Vagina (tissue), 2 donors: Measurements from ENCODE around the gene ADAMTS15. TPM values are rescaled to one million over a fixed set of nuclear protein-coding genes. Genes with fewer than 3 reads are reported as not detected.
A peak's percentile ranks its signal among the peaks of the same experiment; 100 is the strongest.

ENCODE experiments used
- DNase-seq, 2 donors: peaks; one replicate each; pipeline ENCODE4 v3.0.0-alpha.2; 2017; ENCODE audit errors: extremely low spot score in 2 of 2
- H3K27ac ChIP-seq: fragments of 200-600 bp; sonication (generic); one replicate; pipeline ENCODE4 v1.5.1; 2019
- H3K27me3 ChIP-seq: fragments of 200-600 bp; sonication (generic); one replicate; pipeline ENCODE4 v1.5.1; 2019
- H3K36me3 ChIP-seq, 2 donors: fragments of 200-600 bp; sonication (generic); one replicate each; pipeline ENCODE4 v1.5.1; 2017 to 2019
- H3K4me1 ChIP-seq: fragments of 200-600 bp; sonication (generic); one replicate; pipeline ENCODE4 v1.5.1; 2019
- H3K4me3 ChIP-seq, 2 donors: fragments of 200-600 bp; sonication (generic); 1 replicate in 1 of 2; 2 replicates in 1 of 2; pipeline ENCODE4 v1.5.1; 2016 to 2019
- H3K9me3 ChIP-seq: fragments of 200-600 bp; sonication (generic); one replicate; pipeline ENCODE4 v1.5.1; 2019
- POLR2A ChIP-seq, 2 donors: fragments of 450-650 bp; IDR thresholded peaks; one replicate each; pipeline ENCODE4 v1.6.1; 2017; ENCODE audit warnings: antibody characterized with exemption in 2 of 2, mild to moderate bottlenecking in 2 of 2, moderate library complexity in 2 of 2
- POLR2AphosphoS5 ChIP-seq, 2 donors: sonication (generic); formaldehyde crosslinking; IDR thresholded peaks; one replicate each; pipeline ENCODE4 v1.9.0; 2017; ENCODE audit warnings: antibody characterized with exemption in 2 of 2, mild to moderate bottlenecking in 2 of 2, low read depth in 1 of 2; ENCODE audit not compliant: insufficient read depth in 1 of 2
- intact Hi-C: fragments of 100-400 bp; cut with DNase I; formaldehyde crosslinking; loops from one replicate; pipeline ENCODE4 v1.15.1; 2023
- total RNA-seq: library from RNA; depleted of rRNA; stranded (reverse); fragments of >200 nt; gene quantifications from one replicate; pipeline ENCODE4 v1.2.3, GENCODE V29; 2016
- TF ChIP-seq, protein P1 (sequence below), 3 experiments: fragments of 450-650 bp in 2 of 3; fragments of 200-600 bp in 1 of 3; sonication (generic) in 1 of 3; IDR thresholded peaks; one replicate each; pipeline ENCODE4 v1.5.1; 2017 to 2019; ENCODE audit warnings: antibody characterized with exemption in 3 of 3, mild to moderate bottlenecking in 2 of 3, moderate library complexity in 2 of 3

ADAMTS15 gene
- total RNA-seq, 1 donor from 2014 or later: 12.0 TPM

DNA sequence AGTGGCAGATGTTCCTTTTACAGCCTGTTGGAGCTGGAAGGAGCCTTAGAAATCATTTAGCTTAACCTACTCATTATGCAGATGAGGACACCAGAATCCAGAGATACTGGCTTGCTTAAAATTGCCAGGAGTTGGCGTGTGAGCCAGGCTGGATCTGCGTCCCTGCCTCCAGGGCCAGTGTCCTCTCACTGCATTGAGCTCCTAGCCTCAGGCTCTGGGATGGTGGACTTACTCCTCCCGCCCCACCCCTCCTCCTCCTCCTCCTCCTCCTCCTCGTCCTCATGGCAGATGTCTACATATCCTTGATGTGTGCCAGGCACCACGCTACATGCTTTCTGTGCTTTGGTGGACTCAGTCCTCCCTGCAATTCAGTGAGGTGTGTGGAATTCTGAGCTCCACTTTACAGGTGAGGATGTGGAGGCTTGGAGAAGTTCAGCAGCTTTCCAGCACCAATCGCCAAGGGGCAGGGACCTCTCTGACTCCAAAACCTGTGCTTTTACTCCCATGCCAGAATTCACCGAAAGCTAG lies 24.1 kb downstream of the ADAMTS15 start:
- Histone ChIP-seq H3K27ac (no peak overlapping the region), H3K27me3 (no peaks in the 10 kb centered on the region), H3K9me3 (no peaks in the 10 kb centered on the region), H3K36me3 (no peaks in the 10 kb centered on the region), H3K4me1 (peaks cover under 1% of the 10 kb centered on the region), H3K4me3 (no peak overlapping the region)
- intact Hi-C loops: no loop called here
- TF ChIP-seq POLR2A (IDR thresholded peaks at IDR 0.05) (no peak), POLR2AphosphoS5 (IDR thresholded peaks at IDR 0.05; ENCODE audit: insufficient read depth in 1 of 2, low read depth in 1 of 2) (no peak)
- TF ChIP-seq, protein P1, sequence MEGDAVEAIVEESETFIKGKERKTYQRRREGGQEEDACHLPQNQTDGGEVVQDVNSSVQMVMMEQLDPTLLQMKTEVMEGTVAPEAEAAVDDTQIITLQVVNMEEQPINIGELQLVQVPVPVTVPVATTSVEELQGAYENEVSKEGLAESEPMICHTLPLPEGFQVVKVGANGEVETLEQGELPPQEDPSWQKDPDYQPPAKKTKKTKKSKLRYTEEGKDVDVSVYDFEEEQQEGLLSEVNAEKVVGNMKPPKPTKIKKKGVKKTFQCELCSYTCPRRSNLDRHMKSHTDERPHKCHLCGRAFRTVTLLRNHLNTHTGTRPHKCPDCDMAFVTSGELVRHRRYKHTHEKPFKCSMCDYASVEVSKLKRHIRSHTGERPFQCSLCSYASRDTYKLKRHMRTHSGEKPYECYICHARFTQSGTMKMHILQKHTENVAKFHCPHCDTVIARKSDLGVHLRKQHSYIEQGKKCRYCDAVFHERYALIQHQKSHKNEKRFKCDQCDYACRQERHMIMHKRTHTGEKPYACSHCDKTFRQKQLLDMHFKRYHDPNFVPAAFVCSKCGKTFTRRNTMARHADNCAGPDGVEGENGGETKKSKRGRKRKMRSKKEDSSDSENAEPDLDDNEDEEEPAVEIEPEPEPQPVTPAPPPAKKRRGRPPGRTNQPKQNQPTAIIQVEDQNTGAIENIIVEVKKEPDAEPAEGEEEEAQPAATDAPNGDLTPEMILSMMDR (IDR thresholded peaks at IDR 0.05): no peak
- peak; percentile 58 to 67 for DNase-seq

DNA sequence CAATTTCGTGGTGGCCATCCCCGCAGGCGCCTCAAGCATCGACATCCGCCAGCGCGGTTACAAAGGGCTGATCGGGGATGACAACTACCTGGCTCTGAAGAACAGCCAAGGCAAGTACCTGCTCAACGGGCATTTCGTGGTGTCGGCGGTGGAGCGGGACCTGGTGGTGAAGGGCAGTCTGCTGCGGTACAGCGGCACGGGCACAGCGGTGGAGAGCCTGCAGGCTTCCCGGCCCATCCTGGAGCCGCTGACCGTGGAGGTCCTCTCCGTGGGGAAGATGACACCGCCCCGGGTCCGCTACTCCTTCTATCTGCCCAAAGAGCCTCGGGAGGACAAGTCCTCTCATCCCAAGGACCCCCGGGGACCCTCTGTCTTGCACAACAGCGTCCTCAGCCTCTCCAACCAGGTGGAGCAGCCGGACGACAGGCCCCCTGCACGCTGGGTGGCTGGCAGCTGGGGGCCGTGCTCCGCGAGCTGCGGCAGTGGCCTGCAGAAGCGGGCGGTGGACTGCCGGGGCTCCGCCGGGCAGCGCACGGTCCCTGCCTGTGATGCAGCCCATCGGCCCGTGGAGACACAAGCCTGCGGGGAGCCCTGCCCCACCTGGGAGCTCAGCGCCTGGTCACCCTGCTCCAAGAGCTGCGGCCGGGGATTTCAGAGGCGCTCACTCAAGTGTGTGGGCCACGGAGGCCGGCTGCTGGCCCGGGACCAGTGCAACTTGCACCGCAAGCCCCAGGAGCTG lies 24.8 kb downstream of the ADAMTS15 start:
- intact Hi-C loops: no loop called here
- H3K27ac ChIP-seq: no peak overlapping the region
- DNase-seq: peak; percentile 75 to 88
- TF ChIP-seq, protein P1 (IDR thresholded peaks at IDR 0.05): no peak
- TF ChIP-seq POLR2AphosphoS5 (IDR thresholded peaks at IDR 0.05; ENCODE audit: insufficient read depth in 1 of 2, low read depth in 1 of 2) (no peak), POLR2A (IDR thresholded peaks at IDR 0.05) (no peak)
- no peaks in the 10 kb centered on the region for H3K9me3 ChIP-seq
- no peaks in the 10 kb centered on the region for H3K36me3 ChIP-seq
- no peaks in the 10 kb centered on the region for H3K27me3 ChIP-seq
- no peak overlapping the region for H3K4me3 ChIP-seq
- peaks cover 8% of the 10 kb centered on the region for H3K4me1 ChIP-seq

DNA sequence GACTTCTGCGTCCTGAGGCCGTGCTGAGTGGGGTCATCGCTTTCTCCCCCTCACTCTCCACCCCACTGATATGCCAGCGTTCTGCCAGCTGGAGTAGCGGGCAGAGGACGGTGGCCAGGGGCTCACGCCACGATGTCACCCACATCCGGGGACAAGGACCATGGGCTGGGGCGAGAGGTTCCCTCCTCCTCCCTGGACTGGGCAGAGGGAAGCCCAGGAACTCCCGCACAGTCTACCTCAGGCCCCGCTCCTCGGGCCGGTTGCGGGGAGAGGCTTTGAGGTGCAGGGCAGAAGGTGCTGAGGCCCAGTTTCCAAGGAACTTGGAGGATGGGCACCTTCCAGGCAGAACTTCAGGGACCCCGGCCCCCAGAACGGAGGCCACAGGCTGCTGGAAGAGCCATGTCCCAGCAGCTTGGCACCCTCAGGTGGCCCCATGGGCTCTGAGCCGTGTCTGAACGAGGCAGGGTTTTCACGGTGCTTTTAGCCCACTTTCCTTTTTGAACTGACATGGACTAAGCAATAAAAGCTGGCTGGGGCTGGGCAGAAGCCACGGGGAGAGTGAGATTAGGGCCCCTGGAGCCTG lies 25.4 kb downstream of the ADAMTS15 start:
- no peaks in the 10 kb centered on the region for H3K9me3 ChIP-seq
- intact Hi-C loops: no loop called here
- TF ChIP-seq, protein P1 (IDR thresholded peaks at IDR 0.05): no peak
- TF ChIP-seq POLR2A (IDR thresholded peaks at IDR 0.05) (no peak), POLR2AphosphoS5 (IDR thresholded peaks at IDR 0.05; ENCODE audit: insufficient read depth in 1 of 2, low read depth in 1 of 2) (no peak)
- DNase-seq: peak in 1 of 2 donors; percentile 79
- H3K36me3 ChIP-seq: no peaks in the 10 kb centered on the region
- H3K4me3 ChIP-seq: no peak overlapping the region
- H3K4me1 ChIP-seq: peaks cover 14% of the 10 kb centered on the region
- H3K27ac ChIP-seq: no peak overlapping the region
- H3K27me3 ChIP-seq: no peaks in the 10 kb centered on the region

DNA sequence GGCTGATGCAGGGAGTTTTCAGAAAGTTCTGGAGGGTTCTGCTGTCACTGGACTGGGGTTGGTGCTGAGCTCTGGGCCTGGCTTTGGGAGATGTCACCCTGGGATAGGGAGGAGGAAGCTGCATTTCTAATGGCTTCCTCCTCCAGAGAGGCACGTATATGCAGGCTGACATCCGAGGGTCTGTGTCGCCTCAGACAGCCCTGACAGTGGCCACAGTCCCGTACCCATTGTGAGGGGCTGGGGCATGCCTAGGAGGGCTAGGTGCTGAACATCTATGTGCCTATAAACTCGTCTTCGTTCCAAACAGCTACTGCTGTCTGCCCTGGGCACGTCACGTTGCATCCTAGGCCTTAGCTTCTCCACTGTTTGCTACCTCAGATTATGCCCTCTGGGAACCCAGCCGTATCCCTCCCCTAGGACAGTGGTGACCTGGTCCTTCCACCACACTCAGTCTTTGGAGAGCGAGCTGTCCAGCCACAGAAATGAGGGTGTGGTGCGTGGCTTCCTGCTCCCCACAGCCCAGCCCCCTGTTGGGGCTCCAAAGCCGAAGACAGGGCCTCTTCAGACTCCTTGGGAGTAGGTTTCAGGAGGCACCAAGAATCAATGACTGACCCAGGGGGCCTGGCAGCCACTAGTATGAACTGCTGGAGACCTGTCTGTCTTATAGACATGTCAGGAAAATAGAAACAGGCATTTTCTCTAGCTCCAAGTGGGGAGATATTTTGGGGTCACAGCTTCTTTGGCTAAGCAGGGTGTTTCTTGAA lies 26.4 kb downstream of the ADAMTS15 start:
- Histone ChIP-seq H3K4me1 (peaks cover 14% of the 10 kb centered on the region), H3K27ac (no peak overlapping the region), H3K9me3 (no peaks in the 10 kb centered on the region), H3K27me3 (no peaks in the 10 kb centered on the region), H3K4me3 (no peak overlapping the region), H3K36me3 (no peaks in the 10 kb centered on the region)
- DNase-seq: peak in 1 of 2 donors; percentile 89
- intact Hi-C loops: no loop called here
- TF ChIP-seq POLR2AphosphoS5 (IDR thresholded peaks at IDR 0.05; ENCODE audit: insufficient read depth in 1 of 2, low read depth in 1 of 2) (no peak), POLR2A (IDR thresholded peaks at IDR 0.05) (no peak)
- TF ChIP-seq, protein P1 (IDR thresholded peaks at IDR 0.05): no peak
